ENCODE results near the gene MCEMP1. TPM values are rescaled to one million over a fixed set of nuclear protein-coding genes. Genes with fewer than 3 reads are reported as not detected.

The MCEMP1 gene
- total and polyA plus RNA-seq, 2 experiments from 2014 or later: not detected

GRCh38 chr19:7665076-7665475 lies 11.8 kb upstream of the MCEMP1 start:
- Mint-ChIP-seq H3K4me1 (peaks cover 4% of the 10 kb centered on the region; the same call in 1 of the 3 replicates), H3K9me3 (peaks cover 6% of the 10 kb centered on the region; the same call in 2 of the 3 replicates), H3K36me3 (ENCODE audit: low read depth) (no peaks in the 10 kb centered on the region), H3K4me3 (no peak overlapping the region), H3K27ac (no peak overlapping the region), H3K27me3 (ENCODE audit: insufficient read depth, low read depth, poor library complexity) (peaks cover 17% of the 10 kb centered on the region)
- peaks cover 28% of the 10 kb centered on the region for H3K27me3 ChIP-seq (ENCODE audit: insufficient read depth)
- H4K20me1 ChIP-seq (replicated peaks; ENCODE audit: insufficient read depth): no peaks in the 10 kb centered on the region
- ATAC-seq (no peak), DNase-seq (ENCODE audit: low spot score) (no peak)
- no peak overlapping the region for H2AFZ ChIP-seq
- TF ChIP-seq, protein P1, sequence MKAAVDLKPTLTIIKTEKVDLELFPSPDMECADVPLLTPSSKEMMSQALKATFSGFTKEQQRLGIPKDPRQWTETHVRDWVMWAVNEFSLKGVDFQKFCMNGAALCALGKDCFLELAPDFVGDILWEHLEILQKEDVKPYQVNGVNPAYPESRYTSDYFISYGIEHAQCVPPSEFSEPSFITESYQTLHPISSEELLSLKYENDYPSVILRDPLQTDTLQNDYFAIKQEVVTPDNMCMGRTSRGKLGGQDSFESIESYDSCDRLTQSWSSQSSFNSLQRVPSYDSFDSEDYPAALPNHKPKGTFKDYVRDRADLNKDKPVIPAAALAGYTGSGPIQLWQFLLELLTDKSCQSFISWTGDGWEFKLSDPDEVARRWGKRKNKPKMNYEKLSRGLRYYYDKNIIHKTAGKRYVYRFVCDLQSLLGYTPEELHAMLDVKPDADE (IDR thresholded peaks at IDR 0.05): no peak
- TF ChIP-seq EZH2phosphoT487 (IDR thresholded peaks at IDR 0.05; ENCODE audit: unreplicated experiment): no peak
- TF ChIP-seq JUNB (IDR thresholded peaks at IDR 0.05; ENCODE audit: unreplicated experiment): no peak
- TF ChIP-seq EZH2 (IDR thresholded peaks at IDR 0.05; ENCODE audit: low read depth, unreplicated experiment): no peak
- TF ChIP-seq, protein P2, sequence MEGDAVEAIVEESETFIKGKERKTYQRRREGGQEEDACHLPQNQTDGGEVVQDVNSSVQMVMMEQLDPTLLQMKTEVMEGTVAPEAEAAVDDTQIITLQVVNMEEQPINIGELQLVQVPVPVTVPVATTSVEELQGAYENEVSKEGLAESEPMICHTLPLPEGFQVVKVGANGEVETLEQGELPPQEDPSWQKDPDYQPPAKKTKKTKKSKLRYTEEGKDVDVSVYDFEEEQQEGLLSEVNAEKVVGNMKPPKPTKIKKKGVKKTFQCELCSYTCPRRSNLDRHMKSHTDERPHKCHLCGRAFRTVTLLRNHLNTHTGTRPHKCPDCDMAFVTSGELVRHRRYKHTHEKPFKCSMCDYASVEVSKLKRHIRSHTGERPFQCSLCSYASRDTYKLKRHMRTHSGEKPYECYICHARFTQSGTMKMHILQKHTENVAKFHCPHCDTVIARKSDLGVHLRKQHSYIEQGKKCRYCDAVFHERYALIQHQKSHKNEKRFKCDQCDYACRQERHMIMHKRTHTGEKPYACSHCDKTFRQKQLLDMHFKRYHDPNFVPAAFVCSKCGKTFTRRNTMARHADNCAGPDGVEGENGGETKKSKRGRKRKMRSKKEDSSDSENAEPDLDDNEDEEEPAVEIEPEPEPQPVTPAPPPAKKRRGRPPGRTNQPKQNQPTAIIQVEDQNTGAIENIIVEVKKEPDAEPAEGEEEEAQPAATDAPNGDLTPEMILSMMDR (conservative IDR thresholded peaks at IDR 0.05; ENCODE audit: low read depth in 2 of 2): no peak
- TF ChIP-seq CREB1 (CRISPR knock-in tag; IDR thresholded peaks at IDR 0.05; ENCODE audit: low read depth): no peak
- TF ChIP-seq NANOG (IDR thresholded peaks at IDR 0.05; ENCODE audit: borderline replicate concordance): no peak
- no peak for TF ChIP-seq ZNF331 (CRISPR knock-in tag; IDR thresholded peaks at IDR 0.05; ENCODE audit: low read depth)
- no peak for TF ChIP-seq ZNF114 (CRISPR knock-in tag; IDR thresholded peaks at IDR 0.05)
- TF ChIP-seq POLR2AphosphoS5 (IDR thresholded peaks at IDR 0.05; ENCODE audit: low read depth): no peak
- no peak for TF ChIP-seq STAT1 (IDR thresholded peaks at IDR 0.05; ENCODE audit: unreplicated experiment)
- no peak for TF ChIP-seq REST (IDR thresholded peaks at IDR 0.05; ENCODE audit: unreplicated experiment)
- TF ChIP-seq ZNF462 (CRISPR knock-in tag; IDR thresholded peaks at IDR 0.05): no peak
- no peaks in the 10 kb centered on the region for H3K36me3 ChIP-seq (ENCODE audit: insufficient read depth)
- H3K4me1 ChIP-seq (ENCODE audit: insufficient read depth): no peaks in the 10 kb centered on the region; the same call in 1 of the 2 replicates
- no peaks in the 10 kb centered on the region for H3F3A ChIP-seq (replicated peaks; ENCODE audit: low read depth)
- H3K4me2 ChIP-seq: no peak overlapping the region
- no peaks in the 10 kb centered on the region for H3K79me2 ChIP-seq (replicated peaks; ENCODE audit: insufficient read depth)
- H3K27ac ChIP-seq (ENCODE audit: low read depth): no peak overlapping the region
- no peak overlapping the region for H3K4me3 ChIP-seq
- H3K9me2 ChIP-seq (ENCODE audit: insufficient read depth): no peaks in the 10 kb centered on the region

All from GM23338 (cell line).